Naive B cell (primary cell): ENCODE measurements around the gene HGFAC. TPM values are rescaled to one million over a fixed set of nuclear protein-coding genes. Genes with fewer than 3 reads are reported as not detected.
A peak's percentile ranks its signal among the peaks of the same experiment; 100 is the strongest.

Experiments used
- ATAC-seq, 2 donors: fragments of 150-1000 bp; cut with Tn5 transposase; 2 replicates each; pipeline ENCODE4 v1.10.0; 2021; ENCODE audit warnings: low read depth in 2 of 2, mild to moderate bottlenecking in 2 of 2, moderate library complexity in 2 of 2
- DNase-seq: peaks from one replicate; pipeline ENCODE4 v3.0.0; 2022
- H3K27ac Mint-ChIP-seq, 6 donors: one replicate each; pipeline ENCODE4 v1.8.0; 2020 to 2022; ENCODE audit warnings: mild to moderate bottlenecking in 6 of 6, mixed read lengths in 6 of 6, moderate library complexity in 5 of 6, inconsistent platforms in 2 of 6
- H3K27me3 Mint-ChIP-seq, 3 donors: one replicate each; pipeline ENCODE4 v1.8.0; 2021 to 2022; ENCODE audit warnings: mixed read lengths in 3 of 3, mild to moderate bottlenecking in 1 of 3
- H3K36me3 Mint-ChIP-seq, 2 donors: one replicate each; pipeline ENCODE4 v1.8.0; 2020 to 2022; ENCODE audit warnings: mixed read lengths in 2 of 2, inconsistent platforms in 1 of 2, mild to moderate bottlenecking in 1 of 2
- H3K4me1 Mint-ChIP-seq, 3 donors: one replicate each; pipeline ENCODE4 v1.8.0; 2020 to 2022; ENCODE audit warnings: mixed read lengths in 3 of 3, inconsistent platforms in 1 of 3, mild to moderate bottlenecking in 1 of 3, moderate library complexity in 1 of 3
- H3K4me3 Mint-ChIP-seq, 8 donors: one replicate each; pipeline ENCODE4 v1.8.0; 2020 to 2022; ENCODE audit warnings: mild to moderate bottlenecking in 8 of 8, mixed read lengths in 8 of 8, moderate library complexity in 8 of 8, inconsistent platforms in 2 of 8
- H3K9me3 Mint-ChIP-seq, 7 donors: one replicate each; pipeline ENCODE4 v1.8.0; 2020 to 2022; ENCODE audit warnings: mixed read lengths in 7 of 7, mild to moderate bottlenecking in 5 of 7, inconsistent platforms in 2 of 7, moderate library complexity in 1 of 7
- polyA plus RNA-seq, 6 donors: library from polyadenylated mRNA; unstranded; fragments of 300-500 nt; fragmentation: Illumina TruSeq; gene quantifications; one replicate each; pipeline ENCODE4 v1.2.3, GENCODE V29; 2021; ENCODE audit warnings: low read depth in 6 of 6

The HGFAC gene
- polyA plus RNA-seq, 6 donors from 2014 or later = not detected

DNA sequence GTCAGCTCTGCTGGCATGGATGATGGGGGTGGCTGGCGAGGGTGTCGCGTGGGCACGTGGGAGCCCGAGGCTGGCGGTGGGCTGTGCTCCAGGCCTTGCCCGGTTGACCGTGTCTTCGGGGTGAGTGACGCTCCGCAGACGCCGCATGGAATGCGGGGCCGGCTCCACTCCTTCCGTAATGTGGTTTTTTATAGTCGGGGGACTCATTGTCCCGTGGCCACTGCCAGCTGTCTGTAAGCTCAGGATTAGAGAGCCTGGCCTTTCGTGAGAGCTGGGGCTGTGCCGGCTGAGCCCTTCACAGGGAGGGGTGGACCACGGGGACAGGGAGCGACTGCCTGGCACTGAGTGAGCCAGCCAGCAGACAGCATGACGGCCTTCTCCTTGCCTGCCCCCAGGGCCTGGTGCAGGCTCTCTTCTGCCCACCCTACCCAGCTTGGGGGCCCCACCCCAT, 41.7 kb downstream of the HGFAC start:
- H3K4me3 Mint-ChIP-seq = peak overlapping the region in 5 of 8 donors; percentile 78 to 87 (median 84)
- DNase-seq (no peak), ATAC-seq (no peak)
- H3K4me1 Mint-ChIP-seq = peaks cover 27 to 64% (median 48%) of the 10 kb centered on the region in 3 donors
- H3K27ac Mint-ChIP-seq = peak overlapping the region in 4 of 6 donors; percentile 84 to 90 (median 86)
- H3K9me3 Mint-ChIP-seq = no peaks in the 10 kb centered on the region
- no peaks in the 10 kb centered on the region for H3K36me3 Mint-ChIP-seq
- peaks cover 0 to 10% (median 5%) of the 10 kb centered on the region in 3 donors for H3K27me3 Mint-ChIP-seq

DNA sequence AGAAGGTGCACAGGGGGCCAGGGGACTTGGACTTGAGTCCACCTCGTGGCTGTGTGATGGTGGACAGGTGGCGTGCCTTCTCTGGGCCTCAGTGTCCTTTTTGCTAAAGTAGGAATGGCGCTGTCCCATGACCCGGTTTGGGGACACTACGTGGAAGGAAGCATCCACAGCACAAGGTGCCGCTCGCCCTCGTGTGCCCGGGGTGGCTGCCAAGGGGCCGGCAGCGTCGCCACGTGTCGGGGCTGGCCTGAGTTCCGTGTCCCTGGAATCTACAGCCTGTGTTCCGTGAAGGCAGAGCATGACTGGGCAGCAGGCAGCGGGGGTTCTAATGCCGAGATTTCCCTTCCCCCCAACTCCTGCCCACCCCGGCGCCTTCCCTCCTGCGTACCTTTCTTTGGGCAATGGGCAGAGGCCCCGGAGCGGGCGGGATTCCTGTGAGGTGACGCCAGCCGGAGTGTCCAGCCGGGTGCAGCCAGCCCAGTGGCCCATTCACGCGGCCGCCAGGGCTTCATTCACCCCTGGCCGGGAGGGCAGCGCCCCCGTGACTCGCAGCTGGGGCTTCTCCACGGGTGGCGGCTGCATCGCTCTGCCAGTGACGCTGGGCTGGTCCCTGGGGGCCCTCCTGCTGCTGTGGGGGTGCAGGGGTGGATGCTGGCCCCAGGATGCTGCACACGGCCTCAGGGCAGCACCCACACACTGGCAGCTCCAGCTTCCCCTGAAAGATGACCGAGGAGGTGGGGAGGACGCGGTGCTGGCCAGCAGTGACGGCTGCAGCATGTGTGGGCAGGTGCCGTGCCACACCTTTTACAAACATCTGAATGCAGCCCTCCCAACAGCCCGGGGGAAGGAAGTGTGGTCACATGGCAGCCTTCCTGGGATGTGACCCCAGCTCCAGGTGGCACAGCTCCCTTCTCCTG, 42.5 kb downstream of the HGFAC start:
- Mint-ChIP-seq H3K27me3 (peaks cover 0 to 10% (median 5%) of the 10 kb centered on the region in 3 donors), H3K4me3 (peak overlapping the region; percentile 47 to 87 (median 81)), H3K9me3 (no peaks in the 10 kb centered on the region), H3K27ac (peak overlapping the region in 5 of 6 donors; percentile 87 to 98 (median 89)), H3K4me1 (peaks cover 34 to 72% (median 56%) of the 10 kb centered on the region in 3 donors), H3K36me3 (no peaks in the 10 kb centered on the region)
- ATAC-seq = peak; percentile 81 to 83
- peak; percentile 72 for DNase-seq

DNA sequence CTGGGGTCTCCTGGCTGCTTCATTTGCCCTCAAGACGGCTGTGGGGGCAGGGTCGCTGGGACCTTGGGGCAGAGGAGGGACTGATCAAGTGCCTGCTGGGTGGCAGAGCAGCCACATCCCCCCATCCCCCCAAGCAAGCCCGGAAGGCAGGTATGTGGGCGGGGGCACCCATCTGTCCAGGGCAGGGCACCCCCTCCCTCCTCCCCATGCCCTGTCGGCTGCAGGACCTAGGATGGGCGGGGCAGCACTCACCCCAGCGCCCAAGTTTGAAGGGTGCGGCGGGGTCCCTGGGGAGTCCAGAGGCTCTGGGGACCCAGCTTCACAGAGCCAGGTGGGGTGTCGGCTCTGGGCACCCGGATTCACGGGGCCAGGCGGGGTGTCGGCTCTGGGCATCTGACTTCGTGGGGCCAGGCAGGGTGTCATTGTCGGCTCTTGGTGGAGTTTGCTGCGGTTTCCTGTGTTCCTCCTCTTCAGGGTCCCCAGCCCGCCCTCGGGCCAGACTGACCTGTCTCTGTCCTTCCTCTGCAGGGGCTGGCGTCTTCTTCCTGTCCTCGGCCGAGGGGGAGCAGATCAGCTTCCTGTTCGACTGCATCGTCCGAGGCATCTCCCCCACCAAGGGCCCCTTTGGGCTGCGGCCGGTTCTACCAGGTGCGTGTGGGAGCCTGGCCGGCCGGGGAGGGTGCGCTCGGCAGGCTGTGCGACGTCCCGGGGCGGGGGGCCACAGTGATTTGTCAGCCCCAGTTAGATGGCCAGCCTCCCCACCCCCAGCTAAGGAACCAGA, 43.4 kb downstream of the HGFAC start:
- ATAC-seq (peak; percentile 56 to 65), DNase-seq (peak; percentile 74)
- peaks cover 38 to 75% (median 56%) of the 10 kb centered on the region in 3 donors for H3K4me1 Mint-ChIP-seq
- H3K4me3 Mint-ChIP-seq = peak overlapping the region; percentile 74 to 87 (median 81)
- H3K27me3 Mint-ChIP-seq = peaks cover 3 to 10% (median 5%) of the 10 kb centered on the region in 3 donors
- H3K36me3 Mint-ChIP-seq = peaks cover 0 to 4% of the 10 kb centered on the region in 2 donors
- peak overlapping the region in 5 of 6 donors; percentile 88 to 98 (median 90) for H3K27ac Mint-ChIP-seq
- no peaks in the 10 kb centered on the region for H3K9me3 Mint-ChIP-seq

DNA sequence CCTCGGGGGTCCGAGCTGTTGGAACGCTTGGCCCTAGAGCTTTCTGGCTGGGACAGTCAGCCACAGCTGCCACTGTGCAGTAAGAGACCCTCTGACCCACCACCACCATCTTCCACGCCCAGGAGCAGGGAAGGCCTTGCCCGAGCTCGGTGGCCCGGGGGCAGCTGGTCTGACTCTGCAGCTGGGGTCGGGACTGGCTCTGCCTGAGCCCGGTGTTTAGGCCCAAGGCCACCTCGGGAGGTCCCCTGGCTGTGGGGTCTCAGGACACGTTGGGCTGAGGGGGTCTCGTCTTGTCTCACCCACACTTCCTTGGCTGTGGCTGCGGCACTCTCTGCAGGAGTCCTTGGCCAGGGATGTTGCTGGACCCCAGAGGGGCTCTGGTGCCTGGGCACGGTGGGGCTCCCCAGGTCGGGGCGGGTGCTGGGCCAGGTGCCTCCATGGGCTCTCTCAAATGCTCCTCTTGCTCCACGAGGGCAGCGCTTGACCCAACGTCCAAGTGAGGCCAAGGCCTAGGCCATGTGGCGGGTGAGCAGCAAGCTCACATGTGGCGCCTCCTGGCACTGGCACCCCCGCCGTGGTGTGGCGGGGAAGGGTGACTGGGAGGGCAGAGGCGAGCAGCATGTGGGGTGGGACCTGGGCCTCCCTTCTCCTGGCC, 44.2 kb downstream of the HGFAC start:
- no peak for ATAC-seq
- Mint-ChIP-seq H3K4me1 (peaks cover 40 to 68% (median 48%) of the 10 kb centered on the region in 3 donors), H3K36me3 (peaks cover 0 to 12% of the 10 kb centered on the region in 2 donors), H3K4me3 (peak overlapping the region; percentile 25 to 87 (median 79)), H3K9me3 (no peaks in the 10 kb centered on the region), H3K27ac (peak overlapping the region in 2 of 6 donors; percentile 20 to 90), H3K27me3 (peaks cover 3 to 11% (median 4%) of the 10 kb centered on the region in 3 donors)
- no peak for DNase-seq

DNA sequence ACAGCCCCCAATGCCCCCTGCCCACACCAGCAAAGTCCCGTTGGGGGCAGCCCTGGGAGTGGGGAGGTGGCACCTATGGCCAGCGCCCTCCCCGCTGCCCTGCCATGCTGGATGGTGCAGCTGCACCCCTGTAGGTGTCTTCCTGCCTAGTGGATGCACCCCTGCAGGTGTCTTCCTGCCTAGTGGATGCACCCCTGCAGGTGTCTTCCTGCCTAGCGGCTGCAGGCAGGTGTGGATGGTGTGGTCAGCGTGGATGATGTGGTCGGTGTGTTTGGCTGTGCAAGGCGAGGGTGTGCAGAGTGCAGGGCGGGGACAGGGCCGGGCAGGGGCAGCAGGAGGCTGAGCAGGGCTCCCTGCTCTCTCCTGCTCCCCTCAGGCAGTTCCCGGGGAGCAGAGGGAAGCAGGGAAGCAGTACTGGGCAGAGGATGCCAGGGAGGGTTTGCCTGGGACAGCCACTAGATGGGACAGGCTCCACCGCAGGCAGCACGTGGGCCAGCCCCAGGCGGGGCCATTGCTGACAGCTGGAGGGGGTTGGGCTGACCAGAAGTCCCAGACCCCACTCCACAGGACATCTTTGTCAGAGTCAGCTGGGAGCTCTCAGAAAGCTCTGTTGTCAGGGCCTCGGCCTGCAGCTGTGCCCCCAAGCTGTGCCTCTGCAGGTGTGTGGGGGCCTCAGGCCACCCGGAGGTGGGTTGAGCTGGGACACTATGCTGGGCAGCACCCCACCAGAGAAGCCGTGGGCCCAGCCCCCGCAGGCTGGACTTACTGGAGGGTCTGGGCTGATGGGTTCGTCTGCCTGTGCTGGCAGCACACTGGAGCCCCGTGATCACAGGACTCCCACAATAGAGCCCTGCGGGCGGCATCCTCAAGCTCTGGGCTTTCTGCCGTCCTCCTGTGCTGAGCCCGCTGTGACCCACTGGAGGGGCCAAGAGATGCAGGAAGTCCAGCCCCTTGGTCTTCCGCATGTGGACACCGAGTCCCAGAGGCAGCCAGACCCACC, 45.1 kb downstream of the HGFAC start:
- Mint-ChIP-seq H3K4me3 (peak overlapping the region in 7 of 8 donors; percentile 22 to 84 (median 76)), H3K4me1 (peaks cover 42 to 66% (median 45%) of the 10 kb centered on the region in 3 donors), H3K9me3 (no peaks in the 10 kb centered on the region), H3K36me3 (peaks cover 0 to 20% of the 10 kb centered on the region in 2 donors), H3K27me3 (peaks cover 0 to 19% (median 9%) of the 10 kb centered on the region in 3 donors), H3K27ac (peak overlapping the region in 5 of 6 donors; percentile 13 to 81 (median 59))
- DNase-seq (no peak), ATAC-seq (no peak)

DNA sequence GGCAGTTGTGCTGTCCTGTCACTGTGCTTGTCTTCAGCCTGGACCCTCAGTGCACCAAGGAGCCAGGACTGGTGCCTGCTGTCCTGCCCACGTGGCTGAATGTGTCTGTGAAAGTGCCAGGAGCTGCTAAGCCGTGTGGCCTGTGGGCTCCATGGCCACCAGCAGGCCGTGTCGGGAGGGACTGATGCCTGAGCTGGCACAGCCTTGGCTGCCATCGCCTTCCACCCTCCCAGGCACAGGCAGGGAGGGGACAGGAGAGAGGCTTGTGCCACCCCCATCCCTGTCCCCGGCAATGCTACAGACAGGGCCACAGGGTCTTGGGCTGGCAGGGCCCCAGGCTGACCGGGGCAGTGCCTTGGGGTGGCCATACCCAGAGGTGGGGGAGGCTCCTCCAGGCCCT, 46.1 kb downstream of the HGFAC start:
- peak overlapping the region in 2 of 6 donors; percentile 27 to 34 for H3K27ac Mint-ChIP-seq
- peaks cover 37 to 57% (median 45%) of the 10 kb centered on the region in 3 donors for H3K4me1 Mint-ChIP-seq

DNA sequence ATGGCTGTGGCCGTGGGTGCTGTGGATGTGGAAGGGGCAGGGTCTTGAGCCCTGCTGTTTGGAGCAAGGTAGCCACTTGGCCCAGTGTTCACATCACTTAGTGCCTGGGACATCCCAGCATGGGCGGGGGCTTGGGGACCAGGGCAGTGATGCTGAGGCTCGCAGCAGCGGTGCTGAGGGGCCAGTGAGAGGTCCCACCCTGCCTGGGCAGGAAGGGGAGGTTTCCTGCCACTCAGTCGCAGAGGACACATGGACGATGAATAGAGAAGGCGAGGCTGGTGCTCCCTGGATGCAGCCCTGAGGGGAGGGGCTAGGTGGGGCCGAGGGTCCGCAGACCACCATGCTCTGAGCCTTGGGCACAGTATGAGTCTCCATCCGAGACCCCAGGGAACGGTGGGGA, 47.1 kb downstream of the HGFAC start:
- no peak for ATAC-seq
- DNase-seq = no peak
- peaks cover 0 to 24% of the 10 kb centered on the region in 2 donors for H3K36me3 Mint-ChIP-seq
- peak overlapping the region in 2 of 8 donors; percentile 44 to 61 for H3K4me3 Mint-ChIP-seq
- H3K27me3 Mint-ChIP-seq = peaks cover 0 to 19% (median 15%) of the 10 kb centered on the region in 3 donors
- H3K9me3 Mint-ChIP-seq = no peaks in the 10 kb centered on the region
- peaks cover 33 to 50% (median 45%) of the 10 kb centered on the region in 3 donors for H3K4me1 Mint-ChIP-seq
- H3K27ac Mint-ChIP-seq = peak overlapping the region in 5 of 6 donors; percentile 27 to 70 (median 47)

More for the DNA sequence above, 46.1 kb downstream of the HGFAC start:
- Mint-ChIP-seq H3K36me3 (peaks cover 0 to 24% of the 10 kb centered on the region in 2 donors), H3K4me3 (peak overlapping the region in 1 of 8 donors; percentile 50), H3K9me3 (no peaks in the 10 kb centered on the region), H3K27me3 (peaks cover 0 to 19% (median 15%) of the 10 kb centered on the region in 3 donors)
- DNase-seq (no peak), ATAC-seq (no peak)

DNA sequence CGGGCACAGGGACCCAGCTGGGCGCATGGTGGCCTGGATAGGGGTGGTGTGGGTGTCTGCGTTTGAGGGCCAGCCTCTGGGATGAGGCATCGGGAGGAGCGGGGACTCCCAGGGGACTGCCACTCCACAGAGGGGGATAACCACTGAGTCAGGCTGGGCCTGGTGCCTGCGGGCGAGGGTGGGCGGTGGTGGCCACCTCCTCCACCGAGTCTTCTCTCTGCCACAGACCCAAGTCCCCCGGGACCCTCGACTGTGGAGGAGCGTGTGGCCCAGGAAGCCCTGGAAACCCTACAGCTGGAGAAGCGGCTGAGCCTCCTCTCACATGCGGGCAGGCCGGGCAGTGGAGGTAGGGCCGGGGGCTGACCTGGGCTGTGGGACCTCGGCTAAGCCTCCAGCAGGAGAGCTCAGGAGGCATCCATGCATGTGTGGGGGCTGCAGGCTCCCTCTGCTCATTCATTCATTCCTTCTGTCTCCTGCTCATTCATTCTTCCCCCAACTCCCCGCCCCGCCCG, 47.7 kb downstream of the HGFAC start:
- peaks cover 0 to 24% of the 10 kb centered on the region in 2 donors for H3K36me3 Mint-ChIP-seq
- peaks cover 0 to 19% (median 15%) of the 10 kb centered on the region in 3 donors for H3K27me3 Mint-ChIP-seq
- peaks cover 28 to 45% (median 43%) of the 10 kb centered on the region in 3 donors for H3K4me1 Mint-ChIP-seq
- no peak overlapping the region for H3K4me3 Mint-ChIP-seq
- H3K27ac Mint-ChIP-seq = peak overlapping the region in 1 of 6 donors; percentile 10
- no peaks in the 10 kb centered on the region for H3K9me3 Mint-ChIP-seq
- no peak for ATAC-seq
- no peak for DNase-seq

DNA sequence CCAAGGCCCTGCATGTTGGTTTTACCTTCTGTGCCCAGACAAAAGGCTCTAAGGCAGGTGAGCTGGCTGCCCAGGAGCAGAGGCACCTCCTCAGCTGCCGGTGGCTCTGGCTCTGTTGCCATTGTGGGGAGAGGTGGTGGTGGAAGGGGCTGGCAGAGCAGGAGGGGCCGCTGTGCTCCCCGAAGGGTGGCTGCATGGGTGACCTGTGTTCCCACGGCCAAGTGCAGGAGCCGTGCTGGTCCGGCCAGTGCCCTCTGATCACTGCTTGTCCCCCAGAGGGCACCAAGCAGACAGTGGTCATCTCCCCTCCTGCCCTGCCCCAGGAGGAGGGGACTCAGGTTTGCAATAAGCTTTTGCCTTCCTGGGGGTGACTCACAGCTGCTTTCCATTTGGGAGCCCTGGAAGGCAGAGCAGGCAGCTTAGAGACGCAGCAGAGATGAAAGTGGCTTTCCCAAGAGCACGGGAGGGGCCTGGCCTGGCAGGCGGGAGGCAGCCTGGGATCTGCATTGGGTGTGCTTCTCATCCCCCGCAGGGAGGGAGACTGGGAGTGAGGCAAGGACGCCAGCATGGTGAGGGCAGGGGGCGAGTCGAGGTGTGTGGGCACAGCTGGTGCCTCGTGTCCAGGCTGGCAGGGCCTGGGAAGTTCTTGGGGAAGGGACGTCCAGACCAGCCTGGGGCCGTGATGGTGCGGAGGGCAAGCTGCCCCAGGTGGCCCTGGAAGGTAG, 50.1 kb downstream of the HGFAC start:
- DNase-seq = no peak
- Mint-ChIP-seq H3K27me3 (peaks cover 0 to 19% (median 15%) of the 10 kb centered on the region in 3 donors), H3K4me1 (peaks cover 20 to 34% (median 23%) of the 10 kb centered on the region in 3 donors), H3K27ac (peak overlapping the region in 1 of 6 donors; percentile 67), H3K4me3 (no peak overlapping the region), H3K36me3 (peaks cover 0 to 24% of the 10 kb centered on the region in 2 donors), H3K9me3 (no peaks in the 10 kb centered on the region)
- ATAC-seq = no peak

DNA sequence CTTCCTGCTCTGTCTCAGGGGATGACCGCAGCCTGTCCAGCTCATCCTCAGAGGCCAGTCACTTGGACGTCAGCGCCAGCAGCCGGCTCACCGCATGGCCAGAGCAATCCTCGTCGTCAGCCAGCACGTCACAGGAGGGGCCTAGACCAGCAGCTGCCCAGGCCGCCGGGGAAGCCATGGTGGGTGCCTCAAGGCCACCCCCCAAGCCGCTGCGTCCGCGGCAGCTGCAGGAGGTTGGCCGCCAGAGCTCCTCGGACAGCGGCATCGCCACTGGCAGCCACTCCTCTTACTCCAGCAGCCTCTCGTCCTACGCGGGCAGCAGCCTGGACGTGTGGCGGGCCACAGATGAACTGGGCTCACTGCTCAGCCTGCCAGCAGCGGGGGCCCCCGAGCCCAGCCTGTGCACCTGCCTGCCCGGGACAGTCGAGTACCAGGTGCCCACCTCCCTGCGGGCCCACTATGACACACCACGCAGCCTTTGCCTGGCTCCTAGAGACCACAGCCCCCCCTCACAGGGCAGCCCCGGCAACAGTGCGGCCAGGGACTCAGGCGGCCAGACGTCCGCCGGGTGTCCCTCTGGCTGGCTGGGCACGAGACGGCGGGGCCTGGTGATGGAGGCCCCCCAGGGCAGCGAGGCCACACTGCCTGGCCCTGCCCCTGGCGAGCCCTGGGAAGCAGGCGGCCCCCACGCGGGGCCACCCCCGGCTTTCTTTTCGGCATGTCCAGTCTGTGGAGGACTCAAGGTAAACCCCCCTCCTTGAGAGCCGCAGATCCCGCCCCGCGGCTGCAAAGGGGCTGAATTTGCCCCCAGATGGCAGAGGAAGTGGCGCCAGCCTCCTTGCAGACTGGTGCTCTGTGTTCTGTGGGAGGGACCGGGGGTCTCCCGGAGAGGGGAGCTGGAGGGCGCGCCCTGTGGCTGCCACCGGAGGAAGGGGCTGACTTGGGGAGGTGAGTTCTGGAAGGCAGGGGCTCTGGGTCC, 51.3 kb downstream of the HGFAC start:
- no peak for DNase-seq
- Mint-ChIP-seq H3K27me3 (peaks cover 0 to 19% (median 15%) of the 10 kb centered on the region in 3 donors), H3K4me1 (peaks cover 13 to 34% (median 23%) of the 10 kb centered on the region in 3 donors), H3K4me3 (no peak overlapping the region), H3K27ac (no peak overlapping the region), H3K9me3 (no peaks in the 10 kb centered on the region), H3K36me3 (peaks cover 0 to 24% of the 10 kb centered on the region in 2 donors)
- ATAC-seq = no peak
